ENCODE data around the gene PHF1. TPM values are rescaled to one million over a fixed set of nuclear protein-coding genes. Genes with fewer than 3 reads are reported as not detected.
"Not testable (repeated sequence)": the region's sequence is repeated elsewhere in the genome, so short reads cannot be mapped to it uniquely, and the experiment has no call there.

The PHF1 gene
- total RNA-seq, 2 experiments from 2014 or later, result 31.9 to 32.6 TPM

DNA sequence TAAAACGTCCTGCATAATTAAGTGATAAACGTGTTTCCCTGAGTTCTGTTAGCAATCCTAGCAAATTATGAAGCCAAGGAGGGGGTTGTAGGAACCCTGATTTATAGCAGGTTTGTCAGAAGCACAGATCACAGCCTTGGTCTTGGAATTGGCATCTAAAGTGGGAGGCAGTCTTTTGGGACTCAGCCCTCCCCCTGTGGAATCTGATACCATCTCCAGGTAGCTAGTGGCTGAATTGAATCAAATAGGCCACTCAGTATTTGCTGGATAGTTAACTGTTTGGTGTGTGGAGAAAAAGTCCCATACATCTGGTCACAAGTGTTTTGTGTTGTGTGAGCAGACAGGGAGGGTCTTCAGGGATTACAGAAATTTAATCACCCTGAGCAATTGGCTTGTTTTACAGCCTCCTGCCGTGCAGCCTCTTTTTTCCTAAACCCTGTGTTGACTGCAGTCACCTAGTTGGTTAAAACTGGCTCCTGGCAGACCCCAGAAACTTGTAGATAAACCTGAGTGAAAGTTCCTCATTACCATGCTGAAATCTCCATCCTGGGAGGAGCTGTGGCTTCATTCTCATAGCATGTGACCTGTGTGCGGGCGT is 38.2 kb upstream of the PHF1 start:
- ChIA-PET POLR2A (no interaction called here), CTCF (no interaction called here)
- peaks cover 12% of the 10 kb centered on the region for H3K4me1 Mint-ChIP-seq (ENCODE audit: low read depth)
- no peaks in the 10 kb centered on the region for H3K27me3 Mint-ChIP-seq
- no peaks in the 10 kb centered on the region for H3K36me3 Mint-ChIP-seq (ENCODE audit: low read depth)
- no peaks in the 10 kb centered on the region for H3K9me3 Mint-ChIP-seq
- intact Hi-C loops (cut with micrococcal nuclease), result no loop called here
- no peak overlapping the region for H3K4me3 Mint-ChIP-seq
- DNase-seq, result no peak
- TF ChIP-seq, protein P1, sequence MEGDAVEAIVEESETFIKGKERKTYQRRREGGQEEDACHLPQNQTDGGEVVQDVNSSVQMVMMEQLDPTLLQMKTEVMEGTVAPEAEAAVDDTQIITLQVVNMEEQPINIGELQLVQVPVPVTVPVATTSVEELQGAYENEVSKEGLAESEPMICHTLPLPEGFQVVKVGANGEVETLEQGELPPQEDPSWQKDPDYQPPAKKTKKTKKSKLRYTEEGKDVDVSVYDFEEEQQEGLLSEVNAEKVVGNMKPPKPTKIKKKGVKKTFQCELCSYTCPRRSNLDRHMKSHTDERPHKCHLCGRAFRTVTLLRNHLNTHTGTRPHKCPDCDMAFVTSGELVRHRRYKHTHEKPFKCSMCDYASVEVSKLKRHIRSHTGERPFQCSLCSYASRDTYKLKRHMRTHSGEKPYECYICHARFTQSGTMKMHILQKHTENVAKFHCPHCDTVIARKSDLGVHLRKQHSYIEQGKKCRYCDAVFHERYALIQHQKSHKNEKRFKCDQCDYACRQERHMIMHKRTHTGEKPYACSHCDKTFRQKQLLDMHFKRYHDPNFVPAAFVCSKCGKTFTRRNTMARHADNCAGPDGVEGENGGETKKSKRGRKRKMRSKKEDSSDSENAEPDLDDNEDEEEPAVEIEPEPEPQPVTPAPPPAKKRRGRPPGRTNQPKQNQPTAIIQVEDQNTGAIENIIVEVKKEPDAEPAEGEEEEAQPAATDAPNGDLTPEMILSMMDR (IDR thresholded peaks at IDR 0.05), result no peak
- H3K27ac Mint-ChIP-seq, result peak overlapping the region; percentile 34
- ATAC-seq, result no peak

GRCh38 chr6:33373960-33374910 is 36.6 kb upstream of the PHF1 start:
- POLR2A ChIA-PET, result interaction anchor here (0.6 to 0.8 kb wide), 3 partner anchors 14 to 80 kb away, joined by 3 read pairs; no protein-coding TSS in a partner anchor
- no peaks in the 10 kb centered on the region for H3K36me3 Mint-ChIP-seq (ENCODE audit: low read depth)

GRCh38 chr6:33375143-33375671 is 35.6 kb upstream of the PHF1 start:
- CTCF ChIA-PET, result interaction anchor here (1.0 kb wide), 3 partner anchors 56 to 370 kb away, joined by 3 read pairs; no protein-coding TSS in a partner anchor
- TF ChIP-seq, protein P1 (IDR thresholded peaks at IDR 0.05), result no peak

More at GRCh38 chr6:33373960-33374910, 36.6 kb upstream of the PHF1 start:
- peak overlapping the region; percentile 49 for H3K27ac Mint-ChIP-seq
- H3K9me3 Mint-ChIP-seq, result no peaks in the 10 kb centered on the region
- peaks cover 12% of the 10 kb centered on the region for H3K4me1 Mint-ChIP-seq (ENCODE audit: low read depth)
- no peak for ATAC-seq
- TF ChIP-seq, protein P1 (IDR thresholded peaks at IDR 0.05), result no peak
- CTCF ChIA-PET, result interaction anchor here (1.0 to 1.1 kb wide), 3 partner anchors 16 to 254 kb away, joined by 3 read pairs; no protein-coding TSS in a partner anchor
- H3K27me3 Mint-ChIP-seq, result no peaks in the 10 kb centered on the region
- H3K4me3 Mint-ChIP-seq, result no peak overlapping the region
- DNase-seq, result no peak
- intact Hi-C loops (cut with micrococcal nuclease), result no loop called here

DNA sequence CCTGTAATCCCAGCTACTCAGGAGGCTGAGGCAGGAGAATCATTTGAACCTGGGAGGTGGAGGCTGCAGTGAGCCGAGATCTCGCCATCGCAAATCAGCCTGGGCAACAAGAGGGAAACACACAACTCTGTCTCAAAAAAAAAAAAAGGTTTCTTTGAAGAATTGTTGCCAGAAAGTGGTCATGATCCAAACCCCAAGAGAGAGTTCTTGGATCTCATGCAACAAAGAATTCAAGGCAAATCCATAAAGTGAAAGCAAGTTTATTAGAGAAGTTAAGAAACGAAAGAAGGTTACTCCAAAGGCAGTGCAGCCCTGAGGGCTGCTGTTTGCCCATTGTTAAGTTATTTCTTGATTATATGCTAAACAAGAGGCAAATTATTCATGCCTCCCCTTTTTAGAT is 33.6 kb upstream of the PHF1 start:
- no peak overlapping the region for H3K4me3 Mint-ChIP-seq
- no peaks in the 10 kb centered on the region for H3K27me3 Mint-ChIP-seq
- TF ChIP-seq, protein P1 (IDR thresholded peaks at IDR 0.05), result no peak
- no peaks in the 10 kb centered on the region for H3K36me3 Mint-ChIP-seq (ENCODE audit: low read depth)
- peaks cover 12% of the 10 kb centered on the region for H3K4me1 Mint-ChIP-seq (ENCODE audit: low read depth)
- POLR2A ChIA-PET, result no interaction called here
- H3K9me3 Mint-ChIP-seq, result no peaks in the 10 kb centered on the region
- no peak for ATAC-seq
- CTCF ChIA-PET, result no interaction called here
- DNase-seq, result no peak
- H3K27ac Mint-ChIP-seq, result no peak overlapping the region
- intact Hi-C loops (cut with micrococcal nuclease), result no loop called here

More at GRCh38 chr6:33375143-33375671, 35.6 kb upstream of the PHF1 start:
- Mint-ChIP-seq H3K4me1 (ENCODE audit: low read depth) (peaks cover 12% of the 10 kb centered on the region), H3K27ac (no peak overlapping the region), H3K9me3 (no peaks in the 10 kb centered on the region), H3K4me3 (no peak overlapping the region), H3K36me3 (ENCODE audit: low read depth) (no peaks in the 10 kb centered on the region), H3K27me3 (no peaks in the 10 kb centered on the region)
- DNase-seq (no peak), ATAC-seq (no peak)
- intact Hi-C loops (cut with micrococcal nuclease), result no loop called here
- POLR2A ChIA-PET, result no interaction called here

DNA sequence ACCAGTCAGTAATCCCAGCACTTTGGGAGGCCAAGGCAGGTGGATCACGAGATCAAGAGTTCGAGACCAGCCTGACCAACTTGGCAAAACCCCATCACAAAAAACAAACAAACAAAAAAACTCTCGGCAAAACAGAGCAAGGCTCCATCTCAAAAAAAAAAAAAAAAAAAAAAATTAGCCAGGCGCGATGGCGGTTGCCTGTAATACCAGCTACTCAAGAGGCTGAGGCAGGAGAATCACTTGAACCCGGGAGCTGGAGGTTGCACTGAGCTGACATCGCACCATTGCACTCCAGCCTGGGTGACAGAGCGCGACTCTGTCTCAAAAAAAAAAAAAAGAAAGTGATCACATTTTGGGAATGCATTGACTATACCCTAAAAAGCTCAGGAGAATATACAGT is 31.6 kb upstream of the PHF1 start:
- H3K9me3 Mint-ChIP-seq; DNase-seq; H3K4me3 Mint-ChIP-seq; H3K27ac Mint-ChIP-seq; intact Hi-C loops (cut with micrococcal nuclease); H3K27me3 Mint-ChIP-seq; H3K4me1 Mint-ChIP-seq (ENCODE audit: low read depth); H3K36me3 Mint-ChIP-seq (ENCODE audit: low read depth); ATAC-seq; CTCF ChIA-PET: not testable (repeated sequence)
- POLR2A ChIA-PET, result interaction anchor here (0.6 kb wide), 1 partner anchor 1002 kb away, joined by 3 read pairs; no protein-coding TSS in a partner anchor

All from activated CD8-positive, alpha-beta T cell treated with anti-CD3 and anti-CD28 coated beads for 36 hours (primary cell).